DMS53 treated with DMSO at 0.1 percent for 48 hours (cell line): Measurements from ENCODE around the gene SBF1.
"Not testable (repeated sequence)": the region's sequence is repeated elsewhere in the genome, so short reads cannot be mapped to it uniquely, and the experiment has no call there.

Experiments
- DNase-seq: peaks from one replicate; lab custom pipeline; 2025; ENCODE audit not compliant: unreplicated experiment; lab: John Stamatoyannopoulos, UW

SBF1 gene

DNA sequence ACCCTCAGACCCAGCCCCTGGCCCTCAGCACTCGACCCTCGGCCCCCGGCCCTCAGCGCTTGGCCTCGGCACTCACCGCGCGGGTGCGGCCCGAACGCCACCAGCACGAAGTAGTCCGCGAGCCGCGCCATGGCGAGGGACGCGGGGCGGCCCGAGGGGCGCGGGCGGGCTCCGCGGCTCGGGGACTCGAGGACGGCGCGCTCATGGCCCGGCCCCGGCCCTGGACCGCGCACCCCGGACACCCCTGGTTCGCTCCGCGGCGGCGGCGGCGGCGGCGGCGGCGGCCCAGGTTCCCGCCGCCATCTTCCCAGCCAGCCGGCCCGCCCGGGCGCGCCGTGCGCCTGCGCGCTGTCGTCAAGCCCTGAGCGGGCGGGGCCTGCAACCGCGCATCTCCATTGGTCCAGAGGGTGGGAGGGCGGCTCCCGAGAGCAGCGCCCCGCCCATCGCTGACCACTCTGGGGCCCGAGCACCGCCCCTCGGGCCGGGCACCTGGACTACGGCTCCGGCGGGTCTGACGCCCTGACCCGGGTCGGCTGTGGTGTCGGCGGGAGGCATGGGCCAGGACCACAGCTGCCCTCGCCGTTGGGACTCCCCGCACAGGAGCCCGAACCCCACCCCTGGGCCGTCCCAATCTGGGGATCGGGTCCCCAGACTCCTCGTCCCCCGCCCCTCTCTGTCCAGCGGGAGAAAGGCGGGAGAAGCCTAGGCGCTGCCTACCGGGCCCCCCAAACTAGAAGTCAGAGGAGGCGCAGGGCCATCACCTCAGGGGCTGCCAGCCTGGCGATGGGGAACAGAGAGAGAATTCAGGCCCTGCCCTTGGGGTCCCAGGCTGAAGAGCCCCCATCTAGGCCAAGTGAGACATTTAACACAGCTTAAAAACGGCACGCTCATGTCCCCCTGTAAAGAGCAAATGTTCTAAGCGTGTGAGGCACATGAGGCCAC, at the start of gene SBF1:
Gene SBF1, minus strand, starts transcription at position 326 of the 942 bp plus-strand sequence. Its CDS starts 195 bp downstream, at position 131.
- peak; percentile 56 for DNase-seq

DNA sequence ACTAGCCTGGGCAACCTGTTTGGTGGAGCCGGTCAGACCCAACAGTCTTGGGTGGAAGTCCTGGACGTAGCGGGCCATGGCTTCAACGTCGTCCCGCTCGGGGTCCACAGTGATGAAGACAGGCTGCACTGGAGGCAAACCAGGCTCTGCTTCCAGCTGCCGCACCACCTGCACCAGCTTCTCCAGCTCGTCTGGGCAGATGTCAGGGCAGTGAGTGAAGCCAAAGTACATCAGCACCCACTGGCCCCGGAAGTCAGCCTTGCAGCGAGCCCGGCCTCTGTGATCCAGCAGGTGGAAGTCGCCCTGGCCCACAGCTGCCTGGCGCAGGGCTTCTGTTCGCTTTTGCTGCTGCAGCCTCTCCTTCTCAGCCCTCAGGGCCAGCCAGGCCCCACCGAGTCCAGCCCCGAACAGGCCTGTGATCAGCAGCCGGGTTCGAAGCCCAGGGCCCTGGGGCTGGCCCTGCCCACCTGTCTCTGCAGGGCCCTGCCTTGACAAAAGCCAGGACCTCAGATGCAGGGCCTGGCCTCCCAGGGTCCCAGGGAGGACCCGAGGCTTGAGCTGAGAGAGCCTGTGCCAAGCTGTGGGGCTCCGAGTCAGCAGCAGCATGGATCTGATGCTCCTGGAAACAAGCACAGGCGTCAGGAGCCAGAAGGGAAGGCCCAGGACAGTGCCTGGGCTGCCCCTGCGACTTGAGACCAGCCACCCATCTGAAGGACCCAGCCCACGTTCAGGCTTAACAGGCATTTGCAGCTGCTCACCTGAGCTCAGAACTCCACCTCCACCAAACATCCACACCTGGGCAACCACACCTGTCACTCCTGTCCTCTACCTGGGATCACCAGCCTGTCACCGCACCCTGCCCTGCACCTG, 49.2 kb upstream of the SBF1 start:
- DNase-seq = peak; percentile 8

DNA sequence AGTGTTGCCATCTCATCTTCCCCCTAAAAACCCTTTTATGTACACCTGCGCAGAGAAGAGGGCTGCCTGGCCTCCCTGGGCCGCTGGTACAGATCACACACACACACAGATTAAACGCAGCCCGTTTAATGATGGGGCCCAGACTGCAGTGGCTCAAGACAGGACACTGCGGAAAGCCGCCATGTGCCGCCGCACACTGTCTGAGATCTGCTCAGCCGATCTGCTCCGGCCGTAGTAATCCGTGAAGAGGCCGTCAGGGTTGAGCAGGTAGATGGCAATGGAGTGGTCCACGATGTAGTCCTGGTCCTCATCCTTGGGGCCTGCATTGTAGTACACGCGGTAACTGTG, 48.6 kb upstream of the SBF1 start:
- no peak for DNase-seq

DNA sequence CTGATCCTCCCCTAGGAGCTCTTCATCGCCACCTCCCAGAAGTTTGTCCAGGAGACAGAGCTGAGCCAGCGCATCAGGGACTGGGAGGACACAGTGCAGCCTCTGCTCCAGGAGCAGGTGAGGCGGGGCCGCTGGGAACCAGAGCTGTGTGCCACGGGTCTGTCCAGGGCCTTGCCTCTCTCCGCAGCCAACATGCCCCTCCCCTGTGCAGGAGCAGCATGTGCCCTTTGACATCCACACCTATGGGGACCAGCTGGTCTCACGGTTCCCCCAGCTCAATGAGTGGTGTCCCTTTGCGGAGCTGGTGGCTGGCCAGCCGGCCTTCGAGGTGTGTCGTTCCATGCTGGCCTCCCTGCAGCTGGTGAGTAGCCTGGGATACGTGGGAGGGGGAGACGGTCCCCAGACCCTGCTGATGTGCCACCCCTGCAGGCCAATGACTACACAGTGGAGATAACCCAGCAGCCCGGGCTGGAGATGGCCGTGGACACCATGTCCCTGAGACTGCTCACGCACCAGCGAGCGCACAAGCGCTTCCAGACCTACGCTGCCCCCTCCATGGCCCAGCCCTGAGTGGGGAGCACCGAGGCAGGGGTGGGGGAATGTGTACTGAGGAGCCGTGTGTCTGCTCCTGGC, 48.1 kb upstream of the SBF1 start:
- no peak for DNase-seq

DNA sequence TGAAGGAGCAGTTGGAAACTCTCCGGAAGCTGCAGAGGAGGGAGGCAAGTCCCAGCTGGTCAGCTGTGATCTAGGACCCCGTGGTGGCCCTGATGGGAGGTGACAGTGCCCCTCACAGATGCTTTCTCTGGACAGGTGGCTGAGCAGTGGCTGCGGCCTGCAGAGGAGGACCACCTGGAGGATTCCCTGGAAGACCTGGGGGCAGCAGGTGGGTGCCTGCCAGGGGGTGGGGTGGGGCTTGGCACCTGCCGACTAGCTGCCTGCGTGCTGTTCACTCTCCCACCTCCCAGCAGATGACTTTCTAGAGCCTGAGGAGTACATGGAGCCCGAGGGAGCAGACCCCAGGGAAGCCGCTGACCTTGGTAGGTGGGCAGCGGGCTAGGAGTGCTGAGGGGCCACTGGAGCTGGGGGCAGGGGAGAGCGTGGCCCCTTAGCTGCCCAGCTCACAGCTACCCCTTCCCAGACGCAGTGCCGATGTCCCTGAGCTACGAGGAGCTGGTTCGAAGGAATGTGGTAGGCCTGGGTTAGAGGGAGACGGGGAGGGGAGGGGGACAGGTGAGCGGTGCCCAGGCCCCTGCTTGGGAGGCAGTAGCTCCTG, 47.5 kb upstream of the SBF1 start:
- DNase-seq = no peak

DNA sequence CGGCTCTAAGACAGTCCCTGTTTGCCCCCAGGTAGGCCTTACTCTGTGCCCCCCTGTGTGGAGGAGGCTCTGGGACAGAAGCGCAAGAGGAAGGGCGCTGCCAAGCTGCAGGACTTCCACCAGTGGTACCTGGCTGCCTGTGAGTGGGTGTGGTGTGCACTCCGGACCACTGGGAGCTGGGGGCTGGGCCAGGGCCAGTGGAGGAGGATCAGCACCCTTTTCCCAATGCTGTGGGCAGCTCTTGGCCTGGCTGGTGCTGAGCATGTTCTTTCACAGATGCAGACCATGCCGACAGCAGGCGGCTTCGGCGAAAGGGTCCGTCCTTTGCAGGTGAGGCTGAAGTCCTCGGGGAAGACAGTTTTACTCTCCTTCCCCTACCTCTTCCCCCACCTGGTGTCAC, 46.9 kb upstream of the SBF1 start:
- DNase-seq = no peak

- no peak for DNase-seq
Measured at GRCh38 chr22:50520826-50521453, 46.1 kb upstream of the SBF1 start.

DNA sequence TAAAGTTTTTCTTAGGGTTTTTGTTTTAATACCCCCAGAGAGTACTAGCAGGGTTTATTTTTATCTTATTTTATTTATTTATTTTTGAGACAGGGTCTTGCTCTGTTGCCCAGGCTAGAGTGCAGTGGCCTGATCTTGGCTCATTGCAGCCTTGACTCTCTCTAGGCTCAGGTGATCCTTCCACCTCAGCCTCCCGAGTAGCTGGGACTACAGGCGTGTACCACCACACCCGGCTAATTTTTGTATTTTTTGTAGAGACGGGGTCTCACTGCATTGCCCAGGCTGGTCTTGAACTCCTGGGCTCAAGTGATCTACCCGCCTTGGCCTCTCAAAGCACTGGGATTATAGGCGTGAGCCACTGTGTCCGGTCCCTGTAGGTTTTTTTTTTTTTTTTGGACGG, 45.3 kb upstream of the SBF1 start:
- DNase-seq = not testable (repeated sequence)

GRCh38 chr22:50519151-50519550, 44.3 kb upstream of the SBF1 start:
- no peak for DNase-seq

GRCh38 chr22:50518606-50519005, 43.8 kb upstream of the SBF1 start:
- DNase-seq = no peak

GRCh38 chr22:50517495-50518260, 42.8 kb upstream of the SBF1 start:
- no peak for DNase-seq

DNA sequence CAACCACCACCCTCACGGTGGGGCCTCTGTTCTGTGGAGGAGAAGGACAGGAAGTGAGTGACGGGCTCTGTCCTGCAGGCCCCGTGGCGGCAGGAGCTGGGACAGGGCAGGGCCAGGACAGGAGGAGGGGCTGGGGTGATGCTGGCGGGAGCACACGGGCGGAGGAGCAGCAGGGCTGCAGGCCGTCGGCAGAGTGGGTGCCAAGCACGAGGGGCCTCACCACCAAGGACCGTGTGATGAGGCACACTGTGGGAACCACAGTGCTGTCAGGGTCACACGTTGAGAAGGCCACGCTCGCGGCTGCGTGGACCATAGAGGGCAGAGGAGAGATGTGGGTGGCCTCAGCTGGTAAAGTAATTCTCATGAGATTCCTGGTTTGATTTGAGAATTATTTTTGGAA, 42.1 kb upstream of the SBF1 start:
- DNase-seq = no peak

- no peak for DNase-seq
Measured at GRCh38 chr22:50516068-50516467, 41.2 kb upstream of the SBF1 start.

GRCh38 chr22:50513175-50513574, 38.3 kb upstream of the SBF1 start:
- no peak for DNase-seq

- no peak for DNase-seq
Measured at GRCh38 chr22:50508897-50509296, 34.1 kb upstream of the SBF1 start.

DNA sequence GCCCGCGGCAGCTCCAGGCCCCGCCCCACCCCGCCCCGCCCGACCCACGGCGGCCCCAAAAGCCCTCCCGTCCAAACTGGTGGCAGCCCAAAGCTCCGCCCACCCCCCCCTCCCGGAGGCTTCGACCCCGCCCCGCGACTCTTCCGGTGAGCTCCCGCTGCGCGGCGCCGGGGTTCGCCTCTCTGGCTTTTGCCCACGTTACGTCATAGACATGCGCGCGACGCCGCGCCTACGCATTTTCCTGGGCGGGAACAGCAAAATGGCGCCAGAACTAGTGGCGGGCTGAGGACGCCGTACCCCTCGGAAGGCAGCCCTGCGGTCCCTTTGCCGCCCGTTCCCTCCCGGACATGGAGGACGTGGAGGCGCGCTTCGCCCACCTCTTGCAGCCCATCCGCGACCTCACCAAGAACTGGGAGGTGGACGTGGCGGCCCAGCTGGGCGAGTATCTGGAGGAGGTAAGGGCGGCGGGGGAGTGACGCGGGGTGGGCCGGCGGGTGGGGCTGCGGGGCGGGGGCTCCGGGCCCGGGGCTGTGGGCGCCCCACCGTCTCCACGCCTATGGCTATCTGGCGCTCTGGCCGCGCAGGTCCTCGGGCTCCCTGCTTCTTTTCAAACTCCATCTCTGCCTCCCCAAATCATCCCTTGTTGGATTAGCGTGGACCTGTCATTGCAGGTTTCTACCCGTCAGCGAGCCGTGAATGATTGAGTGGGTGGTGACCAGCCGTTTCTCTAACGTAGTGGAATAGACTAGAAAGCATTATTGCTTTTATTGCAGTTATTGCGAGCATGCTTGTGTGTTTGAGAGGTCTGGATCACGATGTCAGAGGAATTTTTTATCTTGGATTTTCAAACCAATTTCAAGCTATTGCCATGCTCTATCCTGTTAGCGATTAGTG, 33.4 kb upstream of the SBF1 start, which contains the start of gene NCAPH2:
Gene NCAPH2, plus strand, starts transcription at position 234 of the 894 bp plus-strand sequence. Its CDS starts 114 bp downstream, at position 348.
- DNase-seq = peak; percentile 80

GRCh38 chr22:50507421-50507990, 32.7 kb upstream of the SBF1 start, which contains the start of gene LMF2:
Gene LMF2 (minus strand): TSS chr22:50507702. CDS start chr22:50507675, 27 bp downstream.
- peak; percentile 71 for DNase-seq
